ENCODE results near the gene MTHFD2L. TPM values are rescaled to one million over a fixed set of nuclear protein-coding genes. Genes with fewer than 3 reads are reported as not detected.
A peak's percentile ranks its signal among the peaks of the same experiment; 100 is the strongest.
"Not testable (repeated sequence)": the region's sequence is repeated elsewhere in the genome, so short reads cannot be mapped to it uniquely, and the experiment has no call there.

MTHFD2L gene
- total RNA-seq, 2 donors from 2014 or later: 9.6 to 10.8 TPM

DNA sequence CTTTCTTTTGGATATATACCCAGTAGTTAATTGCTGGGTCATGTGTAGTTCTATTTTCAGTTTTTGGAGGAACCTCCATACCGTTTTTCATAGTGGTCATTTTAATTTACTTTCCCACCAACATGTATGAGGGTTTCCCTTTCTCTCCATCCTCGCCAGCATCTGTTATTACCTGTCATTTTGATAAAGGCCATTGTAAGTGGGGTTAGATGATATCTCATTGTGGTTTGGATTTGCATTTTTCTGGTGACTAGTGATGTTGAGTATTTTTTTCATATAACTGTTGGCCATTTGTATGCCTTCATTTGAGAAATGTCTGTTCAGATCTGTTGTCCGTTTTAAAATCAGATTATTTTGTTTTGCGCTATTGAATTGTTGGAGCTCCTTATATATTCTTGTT lies 30.2 kb upstream of the MTHFD2L start:
- intact Hi-C loops (cut with DNase I): no loop called here
- no peak for DNase-seq (ENCODE audit: low spot score)

DNA sequence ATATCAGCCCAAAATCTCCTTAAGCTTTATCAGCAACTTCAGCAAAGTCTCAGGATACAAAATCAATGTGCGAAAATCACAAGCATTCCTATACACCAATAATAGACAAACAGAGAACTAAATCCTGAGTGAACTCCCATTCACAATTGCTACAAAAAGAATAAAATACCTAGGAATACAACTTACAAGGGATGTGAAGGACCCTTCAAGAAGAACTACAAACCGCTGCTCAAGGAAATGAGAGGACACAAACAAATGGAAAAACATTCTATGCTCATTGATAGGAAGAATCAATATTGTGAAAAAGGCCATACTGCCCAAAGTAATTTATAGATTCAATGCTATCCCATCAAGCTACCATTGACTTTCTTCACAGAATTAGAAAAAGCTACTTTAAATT lies 27.1 kb upstream of the MTHFD2L start:
- DNase-seq (ENCODE audit: low spot score): not testable (repeated sequence)
- intact Hi-C loops (cut with DNase I): loop anchor here (5.0 to 10.0 kb wide), 2 partner anchors 404 to 466 kb away; no protein-coding TSS in a partner anchor

DNA sequence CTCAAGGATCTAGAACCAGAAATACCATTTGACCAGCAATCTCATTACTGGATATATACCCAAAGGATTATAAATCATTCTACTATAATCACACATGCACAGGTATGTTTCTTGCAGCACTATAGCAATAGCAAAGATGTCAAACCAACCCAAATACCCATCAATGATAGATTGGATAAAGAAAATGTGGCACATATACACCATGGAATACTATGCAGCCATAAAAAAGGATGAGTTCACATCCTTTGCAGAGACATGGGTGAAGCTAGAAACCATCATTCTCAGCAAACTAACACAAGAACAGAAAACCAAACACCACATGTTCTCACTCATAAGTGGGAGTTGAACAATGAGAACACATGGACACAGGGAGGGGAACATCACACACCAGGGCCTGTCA lies 25.7 kb upstream of the MTHFD2L start:
- intact Hi-C loops (cut with DNase I): loop anchor here (5.0 to 10.0 kb wide), 2 partner anchors 405 to 467 kb away; no protein-coding TSS in a partner anchor

DNA sequence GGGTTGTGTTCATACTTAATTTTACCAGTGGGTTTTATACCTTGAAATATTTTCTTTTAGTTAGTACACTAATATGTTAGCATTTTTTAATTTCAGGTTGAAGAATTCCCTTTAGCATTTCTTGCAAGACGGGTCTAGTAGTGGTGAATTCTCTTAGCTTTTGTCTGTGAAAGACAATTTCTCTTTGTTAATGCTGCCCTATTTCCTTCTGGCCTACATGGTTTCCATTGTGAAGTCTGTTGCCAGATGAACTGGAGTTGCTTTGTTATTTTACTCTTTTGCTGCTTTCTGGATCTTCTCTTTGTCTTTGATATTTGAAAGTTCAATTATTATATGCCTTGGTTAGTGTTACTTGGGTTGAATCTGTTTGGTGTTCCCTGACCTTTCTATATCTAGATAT lies 25.0 kb upstream of the MTHFD2L start:
- DNase-seq (ENCODE audit: low spot score): no peak
- intact Hi-C loops (cut with DNase I): loop anchor here (5.0 to 10.0 kb wide), 2 partner anchors 406 to 468 kb away; no protein-coding TSS in a partner anchor

More for the DNA sequence above, 25.7 kb upstream of the MTHFD2L start:
- DNase-seq (ENCODE audit: low spot score): not testable (repeated sequence)

DNA sequence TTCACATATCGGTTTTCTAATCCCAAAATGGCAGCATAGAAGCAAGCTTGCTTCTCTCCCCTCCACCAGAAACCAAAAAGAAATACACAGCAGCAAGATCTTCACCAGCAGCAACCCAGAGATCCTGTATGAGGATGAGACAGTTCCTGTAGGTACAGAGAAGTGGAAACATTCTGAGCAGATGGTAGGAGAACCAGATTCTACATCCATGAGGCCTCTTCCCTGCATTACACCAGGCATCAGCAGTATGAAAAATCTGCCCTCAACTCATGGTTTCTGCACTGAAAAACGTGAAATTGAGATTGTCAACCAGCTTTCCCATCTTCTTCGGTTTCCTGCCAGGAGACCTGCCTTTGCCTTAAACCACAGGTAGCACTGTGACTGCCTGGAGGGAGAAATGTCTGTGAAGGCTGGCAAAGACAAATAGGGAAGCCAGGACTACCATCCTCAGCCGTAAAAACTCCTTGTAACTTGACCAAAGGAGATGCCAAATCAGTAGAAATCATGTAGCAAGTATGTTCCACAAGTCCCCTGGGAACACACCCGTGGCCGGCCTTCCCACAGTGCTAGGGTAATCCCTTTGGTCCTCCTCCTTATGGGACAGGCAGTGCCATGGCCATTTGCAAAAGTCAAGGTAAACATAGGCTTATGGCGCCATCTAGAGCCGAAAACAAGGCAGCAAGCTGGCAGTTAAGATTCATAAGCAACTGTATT lies 24.0 kb upstream of the MTHFD2L start:
- peak; percentile 87 for DNase-seq (ENCODE audit: low spot score)
- intact Hi-C loops (cut with DNase I): loop anchor here (5.0 to 10.0 kb wide), 2 partner anchors 407 to 469 kb away; no protein-coding TSS in a partner anchor

DNA sequence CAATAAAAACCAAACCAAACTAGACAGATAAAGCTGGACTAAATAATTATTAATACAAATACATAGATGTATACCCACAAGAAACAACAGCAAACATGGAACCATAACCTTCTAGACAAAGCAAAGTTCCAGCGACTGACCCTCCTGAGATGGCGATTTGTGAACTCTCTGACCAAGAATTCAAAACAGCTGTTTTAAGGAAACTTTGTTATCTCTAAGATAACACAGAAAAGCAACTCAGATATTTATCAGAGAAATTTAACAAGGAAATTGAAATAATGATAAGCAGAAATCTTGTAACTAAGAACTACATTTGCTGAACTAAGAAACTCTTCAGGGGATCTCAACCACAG lies 23.4 kb upstream of the MTHFD2L start:
- intact Hi-C loops (cut with DNase I): loop anchor here (5.0 to 10.0 kb wide), 2 partner anchors 407 to 470 kb away; no protein-coding TSS in a partner anchor
- no peak for DNase-seq (ENCODE audit: low spot score)

DNA sequence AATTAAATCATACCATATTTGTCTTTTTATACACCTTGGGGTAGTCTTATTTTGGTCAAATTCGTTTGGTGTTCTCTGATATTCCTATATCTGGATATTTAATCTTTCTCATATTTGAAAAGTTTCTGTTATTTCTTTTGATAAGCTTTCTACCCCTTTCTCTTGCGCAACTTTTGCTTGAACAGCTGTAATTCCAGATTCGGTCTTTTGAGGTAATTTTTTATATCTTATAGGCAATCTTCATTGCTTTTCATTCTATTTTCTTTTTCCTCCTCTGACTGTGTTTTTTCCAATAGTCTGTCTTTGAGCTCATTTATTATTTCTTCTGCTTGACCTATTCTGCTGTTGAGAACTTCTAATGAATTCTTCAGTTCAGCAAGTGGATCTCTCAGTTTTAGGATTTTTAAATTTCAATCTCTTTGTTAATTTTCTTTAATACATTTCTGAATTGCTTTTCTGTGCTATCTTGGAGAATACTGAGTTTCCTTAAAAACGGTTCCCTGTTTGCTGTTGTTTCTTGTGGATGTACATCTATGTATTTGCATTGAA lies 11.3 kb upstream of the MTHFD2L start:
- intact Hi-C loops (cut with DNase I): no loop called here

DNA sequence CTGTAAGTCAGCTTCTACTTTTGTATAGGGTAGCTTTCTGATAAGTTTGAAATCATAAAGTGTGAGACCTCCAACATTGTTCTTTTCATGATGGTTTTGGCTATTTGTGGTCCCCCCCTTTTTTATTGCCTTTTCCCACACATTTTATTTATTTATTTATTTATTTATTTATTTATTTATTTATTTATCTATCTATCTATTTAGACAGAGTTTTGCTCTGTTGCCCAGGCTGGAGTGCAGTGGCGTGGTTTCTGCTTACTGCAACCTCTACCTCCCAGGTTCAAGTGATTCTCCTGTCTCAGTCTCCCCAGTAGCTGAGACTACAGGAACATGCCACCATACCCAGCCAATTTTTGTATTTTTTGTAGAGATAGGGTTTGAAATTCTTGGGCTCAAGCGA lies 9.7 kb upstream of the MTHFD2L start:
- intact Hi-C loops (cut with DNase I): no loop called here
- no peak for DNase-seq (ENCODE audit: low spot score)

More for the DNA sequence above, 11.3 kb upstream of the MTHFD2L start:
- DNase-seq (ENCODE audit: low spot score): no peak

DNA sequence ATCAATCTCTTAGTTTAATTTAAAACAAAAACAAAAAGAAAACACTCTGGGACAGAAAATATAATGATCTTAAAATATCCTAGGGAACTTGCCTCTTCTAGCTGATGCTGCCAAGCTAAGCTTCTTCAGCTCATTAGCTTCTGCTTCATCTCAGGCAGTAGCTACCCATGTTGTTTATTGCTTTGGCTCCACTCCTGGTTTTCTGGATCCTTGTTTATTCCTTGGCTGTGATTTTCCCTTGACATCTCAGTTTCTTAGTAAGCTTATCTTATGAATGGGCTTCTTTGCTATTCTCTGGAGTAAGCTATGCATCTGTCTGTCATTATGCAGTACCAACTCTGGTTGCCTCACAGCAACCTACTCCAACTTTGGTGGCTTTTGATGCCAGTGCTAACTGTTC lies 5.1 kb upstream of the MTHFD2L start:
- DNase-seq (ENCODE audit: low spot score): no peak
- intact Hi-C loops (cut with DNase I): no loop called here

DNA sequence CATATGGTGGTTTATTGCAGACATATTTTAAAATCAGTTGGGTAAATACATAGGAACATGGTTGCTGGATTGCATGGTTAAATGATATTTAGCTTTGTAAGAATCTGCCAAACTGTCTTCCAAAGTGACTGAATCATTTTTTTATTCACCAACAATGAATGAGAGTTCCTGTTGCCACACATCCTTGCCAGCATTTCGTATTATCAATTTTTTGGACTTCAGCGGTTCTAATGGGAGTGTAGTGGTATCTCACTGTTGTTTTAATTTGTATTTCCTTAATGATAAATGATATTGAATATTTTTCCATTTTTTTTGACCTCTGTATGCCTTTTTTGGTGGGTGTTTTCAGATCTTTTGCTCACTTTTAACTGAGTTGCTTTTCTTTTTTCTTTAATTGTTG lies 1.4 kb upstream of the MTHFD2L start:
- DNase-seq (ENCODE audit: low spot score): no peak
- intact Hi-C loops (cut with DNase I): no loop called here

DNA sequence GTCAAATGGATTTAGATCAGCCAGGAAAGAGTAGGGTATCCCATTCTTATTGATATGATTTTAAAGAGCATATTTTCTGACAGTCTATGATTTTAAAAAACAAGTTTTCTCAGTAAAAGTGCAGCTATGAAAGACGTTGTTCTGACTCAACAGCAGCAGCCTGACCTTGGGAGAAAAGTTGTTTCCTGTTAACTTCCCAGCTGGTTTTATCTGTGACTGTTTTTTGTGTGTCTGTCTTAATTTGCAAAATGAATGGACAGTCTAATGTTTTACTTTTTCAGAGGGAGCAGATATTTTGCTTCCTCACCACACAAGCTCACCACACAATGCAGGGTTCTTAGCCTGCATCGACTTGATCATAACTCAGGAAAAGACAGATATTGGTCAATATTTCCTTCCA lies 764 bp upstream of the MTHFD2L start:
- no peak for DNase-seq (ENCODE audit: low spot score)
- intact Hi-C loops (cut with DNase I): no loop called here

DNA sequence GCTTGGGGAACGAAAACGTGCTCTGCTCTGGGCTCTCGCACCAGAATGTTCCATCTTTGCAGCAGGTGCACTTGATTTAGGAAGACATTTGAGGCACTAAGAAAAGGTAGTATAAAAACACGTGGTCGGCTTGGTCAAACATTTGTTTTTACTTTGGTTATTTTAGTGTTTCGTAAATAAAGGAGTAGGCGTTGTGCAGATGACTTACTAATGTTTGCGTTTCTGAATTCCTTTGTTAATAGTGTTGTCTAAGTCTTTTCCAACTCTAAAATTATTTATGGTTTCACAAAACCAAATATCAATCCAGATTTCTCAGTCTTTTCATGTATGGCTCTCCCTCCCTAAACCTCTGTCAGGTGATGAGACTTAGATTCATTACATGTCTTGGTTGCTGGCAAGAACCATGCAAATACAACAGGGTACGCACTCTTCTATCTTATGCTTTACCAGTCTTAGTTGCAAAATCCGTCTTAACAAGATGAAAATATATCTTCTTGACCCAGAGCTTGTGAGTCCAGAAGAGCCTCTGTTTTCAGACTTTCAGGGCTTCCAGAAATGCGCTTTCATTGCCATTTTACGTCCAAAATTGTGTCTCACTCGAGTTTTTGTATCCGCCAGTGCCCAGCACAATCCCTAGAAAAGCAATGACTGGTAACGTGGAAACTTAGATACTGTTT lies 686 bp downstream of the MTHFD2L start:
- DNase-seq (ENCODE audit: low spot score): no peak
- intact Hi-C loops (cut with DNase I): no loop called here

DNA sequence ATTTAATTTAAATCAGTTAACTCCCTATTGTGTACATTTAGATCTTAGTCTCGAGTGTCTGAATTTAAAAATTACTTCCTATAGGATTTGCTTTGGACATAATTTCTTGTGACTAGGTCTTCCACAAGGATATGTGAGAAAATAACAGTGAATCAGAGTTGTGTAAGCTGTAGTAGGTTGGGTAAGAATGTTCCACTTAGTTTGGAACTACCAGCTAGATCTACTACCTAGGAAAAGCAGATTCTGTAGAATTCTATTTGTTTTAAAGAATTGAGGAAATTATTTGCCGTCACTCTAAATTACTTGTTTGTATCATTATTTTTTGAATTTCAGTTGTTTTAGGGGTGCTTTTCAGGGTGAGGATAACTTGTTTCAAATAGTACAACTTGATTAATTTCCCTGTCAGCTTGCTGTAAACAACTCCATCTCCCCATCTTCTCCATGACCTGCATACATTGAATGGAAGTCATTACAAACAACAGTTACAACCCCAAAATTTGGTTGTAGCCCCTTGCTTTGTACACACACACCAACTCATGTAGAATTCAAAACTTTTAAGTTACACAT lies 1.3 kb downstream of the MTHFD2L start:
- DNase-seq (ENCODE audit: low spot score): no peak
- intact Hi-C loops (cut with DNase I): no loop called here

DNA sequence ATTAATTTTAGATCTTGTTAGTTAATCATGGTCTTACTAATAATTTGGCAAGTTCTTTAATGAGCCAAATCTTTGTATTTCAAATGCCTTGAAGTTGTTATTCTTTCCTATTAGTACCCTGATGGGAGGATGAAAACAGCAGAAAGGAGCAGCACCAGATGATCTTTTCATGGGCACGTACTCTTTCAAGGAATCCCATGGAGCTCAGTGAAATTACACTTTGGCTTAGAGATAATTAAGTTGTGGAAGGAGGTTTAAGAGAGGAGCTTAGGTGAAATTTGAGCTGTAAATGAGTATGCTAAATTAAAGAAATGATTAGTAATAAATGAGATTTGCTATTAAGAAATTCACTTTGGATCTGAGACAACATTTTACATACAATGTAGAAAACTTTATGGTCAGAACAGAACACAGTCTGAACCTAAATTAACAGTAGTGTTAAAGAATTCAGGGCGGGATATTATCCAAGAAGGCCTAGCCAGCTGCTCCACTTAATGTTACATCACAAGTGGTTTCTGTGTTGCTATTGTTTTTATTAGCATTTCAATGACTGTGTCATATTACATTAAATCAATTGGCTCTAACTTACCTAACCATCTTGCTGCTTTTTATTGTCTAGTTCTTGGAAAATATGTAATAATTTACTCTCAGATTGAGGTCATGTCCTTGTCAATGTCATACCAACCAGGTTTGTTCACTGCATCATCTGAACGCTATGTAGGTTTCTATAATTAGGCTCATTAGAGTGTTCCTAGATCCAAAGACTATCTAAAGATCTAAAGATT lies 3.9 kb downstream of the MTHFD2L start:
- no peak for DNase-seq (ENCODE audit: low spot score)
- intact Hi-C loops (cut with DNase I): no loop called here

DNA sequence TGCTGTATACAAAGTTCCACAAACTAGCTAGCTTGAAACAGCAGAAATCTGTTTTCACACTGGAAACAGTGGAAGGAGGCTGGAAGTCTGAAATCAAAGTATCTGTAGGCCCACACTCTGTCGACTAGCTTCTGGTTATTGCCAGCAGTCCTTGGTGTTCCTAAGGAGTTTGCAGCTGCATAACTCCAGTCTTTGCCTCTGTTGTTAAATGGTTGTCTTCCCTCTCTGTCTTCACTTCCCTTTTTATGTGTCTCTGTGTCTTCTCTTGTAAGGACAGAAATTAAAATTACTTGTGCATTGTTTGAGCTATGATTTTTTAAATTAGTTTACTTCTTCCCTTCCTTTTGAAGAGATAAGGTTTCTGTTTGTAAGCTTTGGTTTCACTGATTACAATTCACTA lies 8.2 kb downstream of the MTHFD2L start:
- no peak for DNase-seq (ENCODE audit: low spot score)
- intact Hi-C loops (cut with DNase I): no loop called here

DNA sequence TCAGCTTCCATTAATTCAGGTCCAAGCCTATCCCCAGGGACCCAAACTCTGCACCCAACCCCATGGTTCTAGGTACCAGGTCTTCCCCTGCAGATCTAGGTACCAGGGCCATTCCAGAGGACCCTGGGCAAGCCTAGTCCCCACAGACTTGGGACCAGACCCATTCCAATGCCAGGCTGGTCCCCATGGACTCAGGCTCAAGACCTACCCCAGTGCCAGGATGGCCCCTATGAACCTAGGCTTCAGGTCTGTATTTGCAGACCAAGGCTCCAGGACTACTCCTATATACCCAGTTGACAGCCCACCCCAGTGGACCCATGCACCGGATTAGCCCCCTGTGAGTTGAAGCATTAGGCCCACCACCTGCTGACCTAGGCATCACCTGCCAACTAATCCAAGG lies 8.9 kb downstream of the MTHFD2L start:
- intact Hi-C loops (cut with DNase I): no loop called here
- DNase-seq (ENCODE audit: low spot score): peak; percentile 59

DNA sequence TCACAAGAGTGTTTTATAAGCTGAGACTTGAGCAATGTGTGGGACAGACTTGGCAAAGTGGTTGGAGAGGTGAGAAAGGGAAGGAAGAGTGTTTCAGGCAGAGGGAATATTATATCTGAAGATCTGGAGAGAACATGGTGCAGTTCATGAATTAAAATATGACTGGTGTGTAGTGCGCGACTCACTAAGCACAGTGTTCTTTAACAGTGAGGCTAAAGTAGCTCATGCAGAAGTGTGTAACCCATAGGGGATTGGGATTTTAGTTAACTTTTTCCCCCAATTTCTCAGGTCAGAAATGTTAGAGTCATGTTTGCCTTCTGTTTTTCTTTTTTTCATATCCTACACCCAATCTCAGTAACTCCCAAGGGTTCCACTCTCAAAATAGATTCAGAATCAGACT lies 9.7 kb downstream of the MTHFD2L start:
- intact Hi-C loops (cut with DNase I): no loop called here
- no peak for DNase-seq (ENCODE audit: low spot score)

DNA sequence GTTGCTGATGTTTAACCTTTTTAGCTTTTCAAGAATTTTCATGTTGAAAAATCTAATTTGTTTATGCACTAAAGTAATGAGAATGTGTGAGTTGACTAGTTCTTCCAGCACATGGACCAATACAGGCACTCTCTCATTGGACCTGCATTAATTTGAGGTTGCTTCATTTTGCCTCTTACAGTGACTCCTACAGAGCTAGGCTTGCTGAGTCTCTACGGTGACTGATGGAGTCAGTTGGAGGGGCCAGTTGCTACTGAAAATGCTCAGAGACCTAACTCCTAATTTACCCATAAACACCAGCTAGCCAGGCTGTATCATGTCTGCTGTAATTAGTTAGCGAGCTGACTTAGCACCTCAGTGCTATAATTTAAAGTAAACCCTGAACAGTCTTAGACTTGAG lies 10.9 kb downstream of the MTHFD2L start:
- intact Hi-C loops (cut with DNase I): no loop called here

DNA sequence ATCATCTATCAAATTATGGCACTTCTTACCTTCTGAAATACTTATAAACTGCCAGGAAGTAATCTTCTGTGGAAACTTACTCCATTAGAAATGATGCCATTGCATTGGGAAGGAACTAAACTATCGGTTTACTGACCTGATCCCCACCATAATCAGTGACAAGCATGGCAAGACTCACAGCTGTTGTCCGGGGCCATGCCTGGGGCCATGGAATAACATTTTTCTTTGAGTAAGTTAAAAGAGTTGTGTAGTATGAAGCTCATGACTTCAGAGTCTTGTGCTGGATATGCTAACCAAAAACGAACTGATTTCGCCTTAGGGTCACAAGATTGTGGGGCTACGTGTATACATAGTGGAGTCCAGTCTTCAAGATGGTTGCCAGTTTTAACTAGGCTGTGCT lies 15.4 kb downstream of the MTHFD2L start:
- intact Hi-C loops (cut with DNase I): no loop called here
- no peak for DNase-seq (ENCODE audit: low spot score)

More for the DNA sequence above, 10.9 kb downstream of the MTHFD2L start:
- DNase-seq (ENCODE audit: low spot score): no peak
